Kidney capillary endothelial cell (primary cell): ENCODE data around the gene P2RX3.
A peak's percentile ranks its signal among the peaks of the same experiment; 100 is the strongest.

Experiments
- DNase-seq: peaks from one replicate; pipeline ENCODE4 v3.0.0-alpha.2; 2018; ENCODE audit warnings: low spot score

Gene P2RX3

GRCh38 chr11:57373146-57373545, 35.0 kb downstream of the P2RX3 start:
- DNase-seq, result no peak

- no peak for DNase-seq
Measured at GRCh38 chr11:57374966-57375365, 36.8 kb downstream of the P2RX3 start.

GRCh38 chr11:57375490-57375889, 37.3 kb downstream of the P2RX3 start:
- DNase-seq, result no peak

GRCh38 chr11:57376095-57377090, 38.2 kb downstream of the P2RX3 start:
- no peak for DNase-seq

- no peak for DNase-seq
Measured at GRCh38 chr11:57377107-57377506, 39.0 kb downstream of the P2RX3 start.

GRCh38 chr11:57378186-57378585, 40.0 kb downstream of the P2RX3 start:
- DNase-seq, result no peak

GRCh38 chr11:57379732-57380131, 41.6 kb downstream of the P2RX3 start:
- no peak for DNase-seq

- no peak for DNase-seq
Measured at GRCh38 chr11:57380975-57381374, 42.8 kb downstream of the P2RX3 start, which contains the start of gene PRG3. PRG3 (minus strand) TSS chr11:57381150; CDS start chr11:57380708, 442 bp downstream.

GRCh38 chr11:57386178-57386940, 48.2 kb downstream of the P2RX3 start:
- DNase-seq, result no peak

GRCh38 chr11:57387289-57388030, 49.3 kb downstream of the P2RX3 start:
- no peak for DNase-seq

- DNase-seq, result no peak
Measured at GRCh38 chr11:57390535-57390934, 52.4 kb downstream of the P2RX3 start, which contains the start of gene PRG2. PRG2 (minus strand) TSS chr11:57390650; CDS start chr11:57389944, 706 bp downstream.

GRCh38 chr11:57391111-57391510, 53.0 kb downstream of the P2RX3 start:
- DNase-seq, result no peak

GRCh38 chr11:57391539-57391938, 53.4 kb downstream of the P2RX3 start:
- DNase-seq, result peak; percentile 57

- DNase-seq, result no peak
Measured at GRCh38 chr11:57392066-57392762, 54.1 kb downstream of the P2RX3 start.

GRCh38 chr11:57392763-57393105, 54.6 kb downstream of the P2RX3 start:
- no peak for DNase-seq

GRCh38 chr11:57394203-57394965, 56.2 kb downstream of the P2RX3 start:
- DNase-seq, result no peak

- DNase-seq, result no peak
Measured at GRCh38 chr11:57395905-57396623, 57.9 kb downstream of the P2RX3 start.

- DNase-seq, result no peak
Measured at GRCh38 chr11:57396744-57397143, 58.6 kb downstream of the P2RX3 start.

- DNase-seq, result no peak
Measured at GRCh38 chr11:57397394-57397990, 59.3 kb downstream of the P2RX3 start.

GRCh38 chr11:57399221-57399620, 61.1 kb downstream of the P2RX3 start:
- peak; percentile 58 for DNase-seq
